Kidney (tissue), 14 donors: ENCODE data around the gene PCDHA10. TPM values are rescaled to one million over a fixed set of nuclear protein-coding genes. Genes with fewer than 3 reads are reported as not detected.

ENCODE experiments used
- DNase-seq, 5 donors: peaks; one replicate each; pipeline ENCODE4 v3.0.0-alpha.2; 2013 to 2020
- FAIRE-seq: peaks from 2 replicates; lab custom pipeline; 2012; peaks lifted over from hg19 to GRCh38; lab: Jason Lieb, UNC
- H3K27ac ChIP-seq, 2 donors: one replicate each; pipeline ENCODE4 v1.7.0; 2013; ENCODE audit warnings: low read depth in 2 of 2, low read length in 2 of 2, inconsistent platforms in 1 of 2
- H3K27me3 ChIP-seq: one replicate; pipeline ENCODE4 v1.7.1; 2013; ENCODE audit warnings: low read length, inconsistent platforms; ENCODE audit not compliant: control insufficient read depth, insufficient read depth
- H3K36me3 ChIP-seq, 3 donors: one replicate each; pipeline versions ENCODE4 v1.7.0 to v1.7.1; 2013; ENCODE audit warnings: low read length in 3 of 3, control low read depth in 1 of 3, inconsistent platforms in 1 of 3; ENCODE audit not compliant: insufficient read depth in 3 of 3, control insufficient read depth in 2 of 3
- H3K4me1 ChIP-seq, 3 donors: one replicate each; pipeline versions ENCODE4 v1.7.0 to v1.7.1; 2013; ENCODE audit warnings: low read length in 3 of 3, inconsistent platforms in 1 of 3, low read depth in 1 of 3; ENCODE audit not compliant: control insufficient read depth in 2 of 3, insufficient read depth in 2 of 3
- H3K4me3 ChIP-seq, 3 donors: one replicate each; pipeline versions ENCODE4 v1.7.0 to v1.8.1; 2013; ENCODE audit warnings: low read length in 3 of 3, control low read depth in 1 of 3, inconsistent platforms in 1 of 3
- H3K9ac ChIP-seq, 3 donors: one replicate each; pipeline versions ENCODE4 v1.7.0 to v1.7.1; 2013; ENCODE audit warnings: low read length in 3 of 3, control low read depth in 1 of 3, inconsistent platforms in 1 of 3
- H3K9me3 ChIP-seq, 3 donors: one replicate each; pipeline versions ENCODE4 v1.7.0 to v1.7.1; 2013; ENCODE audit warnings: low read length in 3 of 3, control low read depth in 1 of 3, inconsistent platforms in 1 of 3; ENCODE audit not compliant: control insufficient read depth in 2 of 3, insufficient read depth in 1 of 3
- CTCF ChIP-seq: IDR thresholded peaks from 3 replicates; pipeline ENCODE4 v1.5.1; 2012; ENCODE audit warnings: mild to moderate bottlenecking, moderate library complexity, borderline replicate concordance; ENCODE audit not compliant: insufficient read depth; ENCODE audit errors: extremely low read depth
- intact Hi-C: fragments of 100-400 bp; cut with DNase I; formaldehyde crosslinking; loops from one replicate; pipeline ENCODE4 v1.11.1; 2022
- polyA plus RNA-seq: library from polyadenylated mRNA; stranded (reverse); fragments of 350-450 nt; fragmentation: Illumina TruSeq; extraction: RNeasy Lipid Tissue Mini Kit (QIAGEN cat#74804); gene quantifications from one replicate; pipeline ENCODE4 v1.2.3, GENCODE V29; 2014; ENCODE audit warnings: low read depth, low replicate concordance; ENCODE audit not compliant: insufficient read depth
- total RNA-seq: library from RNA; stranded (reverse); fragmentation: NEBNext Ultra II Directional; extraction: Animal tissue kit (Norgen Biotek cat#: 25700); gene quantifications from one replicate; pipeline ENCODE4 v1.2.1, GENCODE V29; 2021
- donor health status: control.
- donor health status: control.
- donor health status: control.
- donor health status: control.
- donor health status: control.
- donor health status: DM: yes; HTN: yes; CAD: no.
- donor health status: Normal renal cell carcinoma (clear cell type).

PCDHA10 gene
- total and polyA plus RNA-seq, 2 donors from 2014 or later, result 1.7 to 7.6 TPM

- peak; percentile 25 for TF ChIP-seq CTCF
- peak in 2 of 5 donors; percentile 10 to 15 for DNase-seq
- Histone ChIP-seq H3K9me3 (peaks cover 0 to 14% (median 3%) of the 10 kb centered on the region in 3 donors), H3K4me1 (no peaks in the 10 kb centered on the region), H3K27ac (no peak within 1 kb of the TSS), H3K4me3 (peak within 1 kb of the TSS in 2 of 3 donors; percentile 24 to 38), H3K27me3 (no peaks in the 10 kb centered on the region), H3K9ac (no peak within 1 kb of the TSS), H3K36me3 (no peaks in the 10 kb centered on the region)
- intact Hi-C loops, result no loop called here
- FAIRE-seq, result no peak
Measured at GRCh38 chr5:140868721-140869554, 13.2 kb downstream of the PCDHA10 start, which contains the start of gene PCDHA11. Gene PCDHA11, plus strand, starts transcription at chr5:140868957. Its CDS starts 147 bp downstream, at chr5:140869104.

GRCh38 chr5:140869555-140869886, 13.8 kb downstream of the PCDHA10 start:
- Histone ChIP-seq H3K9me3 (peaks cover 0 to 13% (median 3%) of the 10 kb centered on the region in 3 donors), H3K4me1 (no peaks in the 10 kb centered on the region), H3K9ac (no peak overlapping the region), H3K27ac (no peak overlapping the region), H3K36me3 (no peaks in the 10 kb centered on the region), H3K27me3 (no peaks in the 10 kb centered on the region), H3K4me3 (peak overlapping the region in 2 of 3 donors; percentile 24 to 38)
- intact Hi-C loops, result no loop called here
- FAIRE-seq, result no peak
- DNase-seq, result no peak
- TF ChIP-seq CTCF, result no peak

GRCh38 chr5:140870221-140871201, 14.8 kb downstream of the PCDHA10 start:
- no peaks in the 10 kb centered on the region for H3K4me1 ChIP-seq
- H3K36me3 ChIP-seq, result no peaks in the 10 kb centered on the region
- TF ChIP-seq CTCF, result no peak
- FAIRE-seq (no peak), DNase-seq (peak in 1 of 5 donors; percentile 66)
- peaks cover 0 to 10% (median 3%) of the 10 kb centered on the region in 3 donors for H3K9me3 ChIP-seq
- H3K9ac ChIP-seq, result no peak overlapping the region
- intact Hi-C loops, result no loop called here
- H3K27ac ChIP-seq, result no peak overlapping the region
- H3K4me3 ChIP-seq, result no peak overlapping the region
- no peaks in the 10 kb centered on the region for H3K27me3 ChIP-seq
